ENCODE results near the gene PDCD7.
A peak's percentile ranks its signal among the peaks of the same experiment; 100 is the strongest.
"Not testable (repeated sequence)": the region's sequence is repeated elsewhere in the genome, so short reads cannot be mapped to it uniquely, and the experiment has no call there.

PDCD7 gene

GRCh38 chr15:65133548-65134200 lies at the start of gene PDCD7:
TSS of gene PDCD7 (minus strand) at chr15:65133808. CDS start at chr15:65133781, 27 bp downstream.
- DNase-seq = peak; percentile 82 to 88

- DNase-seq = no peak
These were observed 48.9 kb upstream of the PDCD7 start for GRCh38 chr15:65182538-65182937.

GRCh38 chr15:65181582-65182353 lies 48.2 kb upstream of the PDCD7 start:
- not testable (repeated sequence) for DNase-seq

GRCh38 chr15:65180167-65180566 lies 46.6 kb upstream of the PDCD7 start:
- no peak for DNase-seq

- DNase-seq = no peak
These were observed 44.3 kb upstream of the PDCD7 start for GRCh38 chr15:65177901-65178300.

GRCh38 chr15:65176056-65176455 lies 42.4 kb upstream of the PDCD7 start:
- DNase-seq = no peak

- no peak for DNase-seq
These were observed 41.9 kb upstream of the PDCD7 start for GRCh38 chr15:65175511-65175910.

GRCh38 chr15:65174509-65174908 lies 40.9 kb upstream of the PDCD7 start:
- DNase-seq = no peak

- no peak for DNase-seq
These were observed 38.9 kb upstream of the PDCD7 start for GRCh38 chr15:65172531-65172930.

GRCh38 chr15:65171428-65171827 lies 37.8 kb upstream of the PDCD7 start:
- no peak for DNase-seq

GRCh38 chr15:65165875-65166274 lies 32.3 kb upstream of the PDCD7 start:
- no peak for DNase-seq

GRCh38 chr15:65164139-65164538 lies 30.5 kb upstream of the PDCD7 start:
- no peak for DNase-seq

- no peak for DNase-seq
These were observed 29.4 kb upstream of the PDCD7 start for GRCh38 chr15:65163041-65163440.

GRCh38 chr15:65156692-65157091 lies 23.1 kb upstream of the PDCD7 start:
- no peak for DNase-seq

- no peak for DNase-seq
These were observed 21.1 kb upstream of the PDCD7 start for GRCh38 chr15:65154720-65155119.

GRCh38 chr15:65147902-65148301 lies 14.3 kb upstream of the PDCD7 start:
- DNase-seq = no peak

- DNase-seq = no peak
These were observed 12.8 kb upstream of the PDCD7 start for GRCh38 chr15:65146438-65146837.

- DNase-seq = not testable (repeated sequence)
These were observed 5.0 kb upstream of the PDCD7 start for GRCh38 chr15:65138631-65139030.

GRCh38 chr15:65137893-65138292 lies 4.3 kb upstream of the PDCD7 start:
- not testable (repeated sequence) for DNase-seq

- DNase-seq = not testable (repeated sequence)
These were observed 3.5 kb upstream of the PDCD7 start for GRCh38 chr15:65137089-65137488.

- no peak for DNase-seq
These were observed 930 bp upstream of the PDCD7 start for GRCh38 chr15:65134538-65134937.

- DNase-seq = peak; percentile 43 to 56
These were observed 595 bp downstream of the PDCD7 start for GRCh38 chr15:65132878-65133547.

- no peak for DNase-seq
These were observed 2.7 kb downstream of the PDCD7 start for GRCh38 chr15:65130941-65131340.

- DNase-seq = no peak
These were observed 18.1 kb downstream of the PDCD7 start for GRCh38 chr15:65115542-65115941.
